Stomach (tissue), 9 donors: ENCODE results near the gene LITAF. TPM values are rescaled to one million over a fixed set of nuclear protein-coding genes. Genes with fewer than 3 reads are reported as not detected.
"Not testable (repeated sequence)": the region's sequence is repeated elsewhere in the genome, so short reads cannot be mapped to it uniquely, and the experiment has no call there.

Experiments used
- DNase-seq, 2 donors: peaks; one replicate each; pipeline versions ENCODE4 v3.0.0 to v3.0.0-alpha.2; 2013 to 2019
- H3K27ac ChIP-seq, 5 donors: fragments of 200-600 bp in 4 of 5; sonication (generic) in 4 of 5; one replicate each; pipeline ENCODE4 v1.5.1; 2013 to 2019; ENCODE audit warnings: mild to moderate bottlenecking in 1 of 5, moderate library complexity in 1 of 5
- H3K27me3 ChIP-seq, 3 donors: fragments of 200-600 bp; sonication (generic); one replicate each; pipeline ENCODE4 v1.5.1; 2017 to 2019; ENCODE audit warnings: mixed run types in 1 of 3
- H3K36me3 ChIP-seq, 4 donors: fragments of 200-600 bp; sonication (generic); 1 replicate in 3 of 4; 2 replicates in 1 of 4; pipeline ENCODE4 v1.5.1; 2016 to 2019
- H3K4me1 ChIP-seq, 4 donors: fragments of 200-600 bp; sonication (generic); one replicate each; pipeline ENCODE4 v1.5.1; 2016 to 2019
- H3K4me3 ChIP-seq, 4 donors: fragments of 200-600 bp; sonication (generic) in 3 of 4; one replicate each; pipeline ENCODE4 v1.5.1; 2016 to 2019; ENCODE audit warnings: mild to moderate bottlenecking in 1 of 4
- H3K9me3 ChIP-seq, 4 donors: fragments of 200-600 bp; sonication (generic); one replicate each; pipeline ENCODE4 v1.5.1; 2016 to 2019
- CTCF ChIP-seq, 7 experiments: fragments of 450-650 bp in 4 of 7; fragments of 200-600 bp in 3 of 7; sonication (generic) in 3 of 7; IDR thresholded peaks; one replicate each; pipeline ENCODE4 v1.5.1; 2016 to 2019; ENCODE audit warnings: antibody characterized with exemption in 7 of 7, control low read depth in 2 of 7, mild to moderate bottlenecking in 1 of 7
- EP300 ChIP-seq: sonication (generic); formaldehyde crosslinking; IDR thresholded peaks from one replicate; pipeline ENCODE4 v1.6.1; 2017; ENCODE audit warnings: antibody characterized with exemption
- POLR2A ChIP-seq, 4 donors: fragments of 450-650 bp; IDR thresholded peaks; one replicate each; pipeline ENCODE4 v1.6.1; 2016; ENCODE audit warnings: antibody characterized with exemption in 4 of 4, control low read depth in 2 of 4, mild to moderate bottlenecking in 1 of 4, moderate library complexity in 1 of 4
- POLR2AphosphoS5 ChIP-seq, 3 donors: sonication (generic); formaldehyde crosslinking; IDR thresholded peaks; one replicate each; pipeline ENCODE4 v1.6.1; 2016; ENCODE audit warnings: antibody characterized with exemption in 3 of 3
- WGBS, 5 donors: extraction: QIAGEN DNeasy Blood & Tissue Kit in 3 of 5; methylation state at CpG; one replicate each; pipeline versions ENCODE4 v1.1.5 to v1.1.7; 2013 to 2018; 5-methylcytosine and 5-hydroxymethylcytosine counted together
- intact Hi-C: fragments of 100-400 bp; cut with DNase I; formaldehyde crosslinking; loops from one replicate; pipeline ENCODE4 v1.15.1; 2023; ENCODE audit warnings: low total_unique reads
- polyA plus RNA-seq, 3 donors: library from polyadenylated mRNA; stranded (reverse); fragments of 200-250 nt; gene quantifications; one replicate each; pipeline ENCODE4 v1.2.3, GENCODE V29; 2013
- total RNA-seq, 5 donors: library from RNA; depleted of rRNA; stranded (reverse); fragments of >200 nt; gene quantifications; one replicate each; pipeline versions ENCODE4 v1.1.0 to v1.2.3, GENCODE V29; 2014 to 2016
- donor health status: healthy with polysubstance abuse.
- donor health status: Bipolar disorder and iron deficiency.
- donor health status: healthy.

LITAF gene
- total and polyA plus RNA-seq, 8 donors = 9.8 to 211 (median 60.2) TPM

DNA sequence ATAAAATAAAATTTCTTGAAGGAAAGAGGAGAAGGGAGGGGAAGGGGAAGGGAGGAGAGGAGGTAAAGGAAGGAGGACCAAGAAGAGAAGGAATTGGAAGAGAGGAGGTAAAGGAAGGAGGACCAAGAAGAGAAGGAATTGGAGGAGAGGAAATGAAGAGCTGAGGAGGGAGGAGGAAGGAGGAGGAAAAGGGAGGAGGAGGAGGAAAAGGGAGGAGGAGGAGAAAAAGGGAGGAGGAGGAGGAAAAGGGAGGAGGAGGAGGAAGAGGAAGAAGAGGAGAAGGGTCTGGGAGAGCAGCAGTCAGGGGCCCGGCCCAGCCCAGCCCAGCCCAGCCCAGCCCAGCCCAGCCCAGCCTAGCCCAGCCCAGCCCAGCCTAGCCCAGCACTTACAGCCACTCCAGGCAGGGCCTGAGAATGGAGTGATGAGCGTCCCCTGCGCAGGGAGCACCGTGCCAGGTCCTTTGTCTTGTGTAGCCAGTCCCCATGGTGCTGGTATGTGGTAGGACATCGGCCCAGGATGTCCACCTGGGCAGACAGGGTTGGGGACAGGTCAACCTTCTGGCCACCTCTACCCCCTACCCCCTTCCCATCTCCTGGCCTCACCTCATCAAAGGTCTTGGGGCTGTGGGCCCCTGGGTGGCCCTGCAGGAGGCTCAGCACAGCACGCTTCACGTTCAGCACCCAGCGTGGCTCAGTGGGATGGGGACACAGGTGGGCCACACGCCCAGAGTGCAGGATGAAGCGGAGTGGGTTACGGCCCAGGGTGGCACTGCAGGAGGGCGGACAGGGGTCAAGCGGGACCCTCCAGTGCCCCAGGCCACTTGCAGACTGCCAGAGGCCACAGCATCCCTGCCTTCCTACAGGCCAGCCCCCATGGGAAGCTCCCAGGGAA is 70.9 kb downstream of the LITAF start:
- Histone ChIP-seq H3K4me1 (no peaks in the 10 kb centered on the region), H3K36me3 (no peaks in the 10 kb centered on the region), H3K27ac (no peak overlapping the region), H3K9me3 (peaks cover 0 to under 1% (median under 1%) of the 10 kb centered on the region in 4 donors), H3K4me3 (no peak overlapping the region), H3K27me3 (no peaks in the 10 kb centered on the region)
- no peak for DNase-seq
- intact Hi-C loops = no loop called here
- WGBS, 5 donors = 74 to 81% (median 76%) methylated on average over 7 to 13 of the region's 13 CpGs
- TF ChIP-seq POLR2A (IDR thresholded peaks at IDR 0.05) = no peak
- no peak for TF ChIP-seq EP300
- no peak for TF ChIP-seq POLR2AphosphoS5 (IDR thresholded peaks at IDR 0.05)
- no peak for TF ChIP-seq CTCF (IDR thresholded peaks at IDR 0.05)

DNA sequence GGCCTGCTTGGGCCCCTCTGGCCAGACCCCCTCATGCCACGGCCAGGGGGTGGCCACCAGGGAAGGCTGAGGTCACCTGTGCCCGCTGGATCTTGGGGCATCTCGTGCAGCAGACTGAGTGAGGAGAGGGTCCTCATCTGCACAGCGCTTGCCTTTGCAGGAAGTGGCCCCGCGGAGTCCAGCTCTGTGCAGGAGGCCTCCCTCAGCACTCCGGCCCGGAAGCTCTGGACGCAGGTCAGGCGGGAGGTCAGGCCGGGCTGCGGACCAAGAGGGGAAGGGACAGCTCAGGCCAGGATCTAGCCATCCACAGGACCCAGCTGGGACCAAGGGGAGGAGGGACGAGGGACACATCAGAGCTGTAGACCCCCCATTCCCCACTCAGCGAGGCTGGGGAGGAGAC is 72.4 kb downstream of the LITAF start:
- no peaks in the 10 kb centered on the region for H3K4me1 ChIP-seq
- WGBS, 5 donors = 81 to 98% (median 92%) methylated on average over 6 to 14 of the region's 14 CpGs
- H3K9me3 ChIP-seq = no peaks in the 10 kb centered on the region
- H3K27me3 ChIP-seq = no peaks in the 10 kb centered on the region
- H3K36me3 ChIP-seq = no peaks in the 10 kb centered on the region
- TF ChIP-seq POLR2A (IDR thresholded peaks at IDR 0.05) (no peak), EP300 (no peak), POLR2AphosphoS5 (IDR thresholded peaks at IDR 0.05) (no peak), CTCF (IDR thresholded peaks at IDR 0.05) (no peak)
- DNase-seq = no peak
- intact Hi-C loops = no loop called here
- no peak overlapping the region for H3K4me3 ChIP-seq
- no peak overlapping the region for H3K27ac ChIP-seq

- intact Hi-C loops, DNase-seq, H3K9me3 ChIP-seq, H3K4me3 ChIP-seq, H3K36me3 ChIP-seq, H3K27me3 ChIP-seq, H3K4me1 ChIP-seq, H3K27ac ChIP-seq: not testable (repeated sequence)
- WGBS, 5 donors = 93 to 96% (median 93%) methylated on average over 13 of the region's 13 CpGs
Observed at GRCh38 chr16:11513366-11513765, 73.4 kb downstream of the LITAF start.

- no peak overlapping the region for H3K27ac ChIP-seq
- intact Hi-C loops = no loop called here
- no peaks in the 10 kb centered on the region for H3K4me1 ChIP-seq
- no peak for DNase-seq
- H3K36me3 ChIP-seq = no peaks in the 10 kb centered on the region
- TF ChIP-seq EP300 (no peak), CTCF (IDR thresholded peaks at IDR 0.05) (no peak), POLR2AphosphoS5 (IDR thresholded peaks at IDR 0.05) (no peak), POLR2A (IDR thresholded peaks at IDR 0.05) (no peak)
- WGBS, 5 donors = 76 to 98% (median 90%) methylated on average over 6 of the region's 6 CpGs
- H3K9me3 ChIP-seq = no peaks in the 10 kb centered on the region
- no peaks in the 10 kb centered on the region for H3K27me3 ChIP-seq
- H3K4me3 ChIP-seq = no peak overlapping the region
Observed at GRCh38 chr16:11511801-11512200, 74.9 kb downstream of the LITAF start.

DNA sequence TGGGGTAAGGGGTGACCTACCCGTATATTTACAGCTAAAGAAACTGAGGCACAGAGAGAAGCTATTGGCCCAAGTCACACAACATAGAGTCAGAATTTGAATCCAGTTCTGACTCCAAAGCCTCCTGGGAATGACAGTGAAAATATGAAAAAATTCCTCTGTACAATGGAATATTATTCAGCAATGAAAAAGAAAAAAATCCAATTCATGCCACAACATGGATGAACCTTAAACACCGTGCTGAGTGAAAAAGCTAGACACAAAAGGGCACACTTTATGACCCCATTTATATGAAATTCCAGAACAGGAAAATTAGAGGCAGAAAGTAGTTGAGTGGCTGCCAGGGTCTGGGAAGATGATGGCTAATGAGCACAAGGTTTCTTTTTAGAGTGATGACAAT is 75.4 kb downstream of the LITAF start:
- TF ChIP-seq EP300 = no peak
- no peak for TF ChIP-seq POLR2A (IDR thresholded peaks at IDR 0.05)
- no peak for TF ChIP-seq POLR2AphosphoS5 (IDR thresholded peaks at IDR 0.05)
- no peak for TF ChIP-seq CTCF (IDR thresholded peaks at IDR 0.05)
- DNase-seq = no peak
- no peaks in the 10 kb centered on the region for H3K36me3 ChIP-seq
- H3K27me3 ChIP-seq = no peaks in the 10 kb centered on the region
- H3K4me3 ChIP-seq = no peak overlapping the region
- 86 to 94% (median 91%) methylated on average over 2 of the region's 2 CpGs for WGBS, 5 donors
- no peak overlapping the region for H3K27ac ChIP-seq
- H3K4me1 ChIP-seq = no peaks in the 10 kb centered on the region
- no peaks in the 10 kb centered on the region for H3K9me3 ChIP-seq
- intact Hi-C loops = no loop called here
